Left lung (tissue), 10 donors: ENCODE measurements around the gene DGKI. TPM values are rescaled to one million over a fixed set of nuclear protein-coding genes. Genes with fewer than 3 reads are reported as not detected.
A peak's percentile ranks its signal among the peaks of the same experiment; 100 is the strongest.

Experiments
- ATAC-seq: fragments of 200-7000 bp; cut with Tn5 transposase; one replicate; pipeline ENCODE4 v1.9.1; 2020; ENCODE audit warnings: moderate library complexity
- DNase-seq, 4 donors: peaks; one replicate each; pipeline ENCODE4 v3.0.0-alpha.2; 2013 to 2020
- H3K27ac ChIP-seq, 2 donors: fragments of 200-600 bp; sonication (generic) in 1 of 2; one replicate each; pipeline versions ENCODE4 v1.5.0 to v1.8.0; 2020 to 2021
- H3K27me3 ChIP-seq, 2 donors: fragments of 200-600 bp; sonication (generic) in 1 of 2; one replicate each; pipeline versions ENCODE4 v1.5.0 to v1.8.0; 2020 to 2021
- H3K36me3 ChIP-seq, 2 donors: fragments of 200-600 bp; sonication (generic) in 1 of 2; one replicate each; pipeline versions ENCODE4 v1.5.0 to v1.8.0; 2020 to 2021
- H3K4me1 ChIP-seq, 2 donors: fragments of 200-600 bp; one replicate each; pipeline ENCODE4 v1.8.0; 2021
- H3K4me3 ChIP-seq, 2 donors: fragments of 200-600 bp; sonication (generic) in 1 of 2; one replicate each; pipeline versions ENCODE4 v1.5.0 to v1.8.0; 2020 to 2021; ENCODE audit warnings: mild to moderate bottlenecking in 1 of 2
- H3K9me3 ChIP-seq, 2 donors: fragments of 200-600 bp; sonication (generic) in 1 of 2; one replicate each; pipeline versions ENCODE4 v1.5.0 to v1.8.0; 2020 to 2021
- intact Hi-C, 2 donors: fragments of 100-400 bp; cut with DNase I; formaldehyde crosslinking; loops; one replicate each; pipeline versions ENCODE4 v1.11.2 to v1.14.2; 2022
- polyA plus RNA-seq, 6 donors: library from polyadenylated mRNA; unstranded; fragments of 120-200 nt; gene quantifications; one replicate each; pipeline ENCODE4 v1.2.1, GENCODE V29; 2013; ENCODE audit not compliant: insufficient read length in 6 of 6
- total RNA-seq, 2 donors: library from RNA; stranded (reverse); fragmentation: NEBNext Ultra II Directional; extraction: Animal tissue kit (Norgen Biotek cat#: 25700); gene quantifications; one replicate each; pipeline ENCODE4 v1.2.1, GENCODE V29; 2021
- TF ChIP-seq, protein P1 (sequence below), 2 donors: fragments of 200-600 bp; sonication (generic) in 1 of 2; IDR thresholded peaks; one replicate each; pipeline versions ENCODE4 v1.5.0 to v1.8.0; 2021; ENCODE audit warnings: antibody characterized with exemption in 2 of 2
- donor health status: DM: no; HTN: yes; CAD: no.
- donor health status: DM: no; HTN: no; CAD: no.

Gene DGKI
- total and polyA plus RNA-seq, 8 donors: 0.34 to 1.4 (median 0.50) TPM

DNA sequence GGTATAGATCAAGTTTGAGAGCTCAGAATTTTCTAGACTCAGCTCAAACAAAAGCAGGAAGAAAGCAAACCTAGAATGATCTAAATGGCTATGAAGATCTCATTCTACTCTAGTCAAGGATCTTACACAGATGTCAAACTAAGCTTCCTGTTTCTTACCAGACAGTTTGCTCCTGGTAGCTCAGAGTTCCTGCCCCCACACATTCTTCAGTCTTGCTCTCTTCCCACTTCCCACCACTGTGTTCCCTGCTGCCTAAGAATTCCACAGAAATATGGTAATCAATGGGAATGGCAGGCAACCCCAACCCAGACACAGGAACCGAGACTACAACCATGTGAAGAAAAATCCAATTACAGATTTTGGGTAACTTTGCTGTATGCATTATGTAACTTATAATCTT, 369.8 kb downstream of the DGKI start:
- Histone ChIP-seq H3K4me3 (no peak overlapping the region), H3K9me3 (no peaks in the 10 kb centered on the region), H3K27me3 (no peaks in the 10 kb centered on the region), H3K27ac (no peak overlapping the region), H3K4me1 (no peaks in the 10 kb centered on the region), H3K36me3 (no peaks in the 10 kb centered on the region)
- intact Hi-C loops: no loop called here
- DNase-seq (no peak), ATAC-seq (no peak)
- TF ChIP-seq, protein P1, sequence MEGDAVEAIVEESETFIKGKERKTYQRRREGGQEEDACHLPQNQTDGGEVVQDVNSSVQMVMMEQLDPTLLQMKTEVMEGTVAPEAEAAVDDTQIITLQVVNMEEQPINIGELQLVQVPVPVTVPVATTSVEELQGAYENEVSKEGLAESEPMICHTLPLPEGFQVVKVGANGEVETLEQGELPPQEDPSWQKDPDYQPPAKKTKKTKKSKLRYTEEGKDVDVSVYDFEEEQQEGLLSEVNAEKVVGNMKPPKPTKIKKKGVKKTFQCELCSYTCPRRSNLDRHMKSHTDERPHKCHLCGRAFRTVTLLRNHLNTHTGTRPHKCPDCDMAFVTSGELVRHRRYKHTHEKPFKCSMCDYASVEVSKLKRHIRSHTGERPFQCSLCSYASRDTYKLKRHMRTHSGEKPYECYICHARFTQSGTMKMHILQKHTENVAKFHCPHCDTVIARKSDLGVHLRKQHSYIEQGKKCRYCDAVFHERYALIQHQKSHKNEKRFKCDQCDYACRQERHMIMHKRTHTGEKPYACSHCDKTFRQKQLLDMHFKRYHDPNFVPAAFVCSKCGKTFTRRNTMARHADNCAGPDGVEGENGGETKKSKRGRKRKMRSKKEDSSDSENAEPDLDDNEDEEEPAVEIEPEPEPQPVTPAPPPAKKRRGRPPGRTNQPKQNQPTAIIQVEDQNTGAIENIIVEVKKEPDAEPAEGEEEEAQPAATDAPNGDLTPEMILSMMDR (IDR thresholded peaks at IDR 0.05): no peak

DNA sequence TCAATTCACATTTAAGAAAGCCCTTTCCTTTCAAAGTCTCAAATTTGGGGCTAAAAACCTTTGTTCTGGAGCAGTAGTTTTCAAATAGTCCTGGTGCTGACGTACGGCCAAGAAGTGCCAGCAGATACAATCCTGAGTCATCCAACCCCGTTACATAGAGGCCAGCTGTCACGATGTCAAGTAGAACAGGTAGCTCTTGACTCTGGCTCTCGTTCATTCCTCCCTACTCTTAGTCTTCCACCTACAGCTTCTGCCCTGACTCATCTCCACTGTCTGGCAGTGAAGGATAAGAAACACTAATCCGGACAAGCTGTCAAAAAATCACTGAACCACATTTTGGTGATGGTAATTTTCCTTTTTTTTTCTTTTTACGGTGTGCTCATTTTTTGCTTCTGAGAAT, 370.8 kb downstream of the DGKI start:
- no peaks in the 10 kb centered on the region for H3K36me3 ChIP-seq
- no peaks in the 10 kb centered on the region for H3K4me1 ChIP-seq
- no peak for DNase-seq
- no peak for ATAC-seq
- no peak overlapping the region for H3K4me3 ChIP-seq
- H3K9me3 ChIP-seq: no peaks in the 10 kb centered on the region
- intact Hi-C loops: no loop called here
- no peak overlapping the region for H3K27ac ChIP-seq
- H3K27me3 ChIP-seq: no peaks in the 10 kb centered on the region
- TF ChIP-seq, protein P1 (IDR thresholded peaks at IDR 0.05): no peak

DNA sequence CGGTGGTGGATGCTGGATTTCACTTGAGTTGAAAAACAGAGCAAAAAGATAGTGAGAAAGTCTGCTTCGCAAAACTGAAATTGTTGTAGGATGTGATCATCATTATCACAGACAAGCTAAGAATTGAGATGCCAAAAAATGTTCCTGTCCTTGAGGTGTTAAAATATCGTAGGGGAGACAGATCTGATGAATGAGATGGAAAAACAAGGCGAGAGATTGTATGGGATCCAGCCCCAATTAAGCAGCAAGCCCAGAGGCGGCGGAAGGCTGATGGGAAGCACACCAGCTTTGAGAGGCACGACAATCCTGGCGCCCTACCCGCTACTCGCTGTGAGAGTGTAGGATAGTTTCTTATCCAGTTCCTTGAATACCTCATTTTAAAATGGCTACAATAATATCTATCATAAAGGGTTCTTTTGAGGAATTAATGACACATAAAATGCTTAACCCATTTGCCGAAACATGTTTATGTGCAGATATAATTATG, 372.2 kb downstream of the DGKI start:
- no peaks in the 10 kb centered on the region for H3K27me3 ChIP-seq
- no peaks in the 10 kb centered on the region for H3K4me1 ChIP-seq
- peak in 1 of 4 donors; percentile 58 for DNase-seq
- no peak overlapping the region for H3K27ac ChIP-seq
- no peak for ATAC-seq
- no peak overlapping the region for H3K4me3 ChIP-seq
- H3K9me3 ChIP-seq: no peaks in the 10 kb centered on the region
- TF ChIP-seq, protein P1 (IDR thresholded peaks at IDR 0.05): no peak
- no peaks in the 10 kb centered on the region for H3K36me3 ChIP-seq
- intact Hi-C loops: no loop called here

DNA sequence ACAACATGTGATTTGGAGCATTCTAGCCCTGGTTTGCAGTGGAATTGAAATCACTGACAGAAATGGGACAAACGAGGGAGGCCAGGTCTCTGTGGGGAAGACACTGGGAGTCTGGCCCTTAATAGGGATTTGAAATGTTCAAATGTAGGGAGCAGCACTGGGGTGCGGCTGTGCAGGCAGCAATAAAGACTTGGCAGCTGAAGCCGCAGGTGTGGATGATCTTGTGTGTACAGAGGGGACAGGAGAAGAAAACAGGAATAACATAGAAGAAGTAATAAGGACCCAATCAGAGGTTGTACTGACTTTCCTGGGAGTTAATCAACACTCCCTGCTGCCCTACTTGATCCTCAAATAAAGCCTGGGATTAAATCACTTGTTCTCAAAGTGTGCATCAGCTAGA, 375.6 kb downstream of the DGKI start:
- intact Hi-C loops: no loop called here
- Histone ChIP-seq H3K9me3 (no peaks in the 10 kb centered on the region), H3K4me1 (no peaks in the 10 kb centered on the region), H3K4me3 (no peak overlapping the region), H3K27ac (no peak overlapping the region), H3K36me3 (no peaks in the 10 kb centered on the region), H3K27me3 (no peaks in the 10 kb centered on the region)
- TF ChIP-seq, protein P1 (IDR thresholded peaks at IDR 0.05): no peak
- no peak for DNase-seq
- ATAC-seq: no peak

DNA sequence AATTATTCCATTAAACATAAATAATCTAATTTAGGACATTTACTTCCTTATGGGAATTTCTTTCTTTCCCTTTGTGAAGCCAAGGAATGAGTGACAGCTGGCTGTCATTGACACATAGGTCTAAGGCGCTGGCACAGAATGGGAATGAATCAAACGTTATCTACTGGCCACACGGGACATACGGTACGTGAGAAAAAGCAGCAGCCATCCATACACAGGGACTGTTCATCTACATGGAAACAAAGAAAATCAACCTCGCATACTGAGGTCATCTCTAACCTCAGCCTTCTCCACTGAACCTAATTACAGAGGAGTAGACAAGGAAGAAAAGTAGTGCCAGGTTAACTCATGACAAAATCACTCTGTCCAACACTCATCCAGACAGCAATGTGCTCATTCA, 376.9 kb downstream of the DGKI start:
- H3K4me1 ChIP-seq: no peaks in the 10 kb centered on the region
- no peaks in the 10 kb centered on the region for H3K9me3 ChIP-seq
- no peak overlapping the region for H3K4me3 ChIP-seq
- DNase-seq: no peak
- H3K27ac ChIP-seq: no peak overlapping the region
- intact Hi-C loops: no loop called here
- H3K27me3 ChIP-seq: no peaks in the 10 kb centered on the region
- TF ChIP-seq, protein P1 (IDR thresholded peaks at IDR 0.05): no peak
- no peaks in the 10 kb centered on the region for H3K36me3 ChIP-seq
- no peak for ATAC-seq
